Thyroid gland (tissue), 4 donors: ENCODE data around the gene NEK7.

Experiments
- CTCF ChIP-seq, 6 experiments: fragments of 200-600 bp in 3 of 6; fragments of 450-650 bp in 3 of 6; sonication (generic) in 3 of 6; IDR thresholded peaks; one replicate each; pipeline ENCODE4 v1.5.1; 2016 to 2019; ENCODE audit warnings: antibody characterized with exemption in 6 of 6, mild to moderate bottlenecking in 2 of 6, inconsistent platforms in 1 of 6, moderate library complexity in 1 of 6
- POLR2A ChIP-seq, 2 donors: fragments of 450-650 bp; IDR thresholded peaks; one replicate each; pipeline ENCODE4 v1.6.1; 2017; ENCODE audit warnings: antibody characterized with exemption in 2 of 2, mild to moderate bottlenecking in 2 of 2, moderate library complexity in 1 of 2

- TF ChIP-seq POLR2A (IDR thresholded peaks at IDR 0.05), result no peak
- TF ChIP-seq CTCF (IDR thresholded peaks at IDR 0.05), result no peak
Measured at GRCh38 chr1:198283222-198283621, 126.4 kb downstream of the NEK7 start.
